GM18519 (cell line): ENCODE data around the gene THRB.
"Not testable (repeated sequence)": the region's sequence is repeated elsewhere in the genome, so short reads cannot be mapped to it uniquely, and the experiment has no call there.

Experiments used
- ATAC-seq: cut with Tn5 transposase; IDR thresholded peaks from one replicate; pipeline ENCODE4 v1.9.1; 2021; ENCODE audit warnings: mild to moderate bottlenecking, moderate library complexity; ENCODE audit not compliant: unreplicated experiment, low FRiP score

THRB gene

GRCh38 chr3:24410860-24411259 lies 83.8 kb downstream of the THRB start:
- no peak for ATAC-seq

- ATAC-seq, result no peak
These were observed 86.5 kb downstream of the THRB start for GRCh38 chr3:24407980-24408680.

- ATAC-seq, result no peak
These were observed 87.8 kb downstream of the THRB start for GRCh38 chr3:24406900-24407299.

- no peak for ATAC-seq
These were observed 89.6 kb downstream of the THRB start for GRCh38 chr3:24405057-24405456.

DNA sequence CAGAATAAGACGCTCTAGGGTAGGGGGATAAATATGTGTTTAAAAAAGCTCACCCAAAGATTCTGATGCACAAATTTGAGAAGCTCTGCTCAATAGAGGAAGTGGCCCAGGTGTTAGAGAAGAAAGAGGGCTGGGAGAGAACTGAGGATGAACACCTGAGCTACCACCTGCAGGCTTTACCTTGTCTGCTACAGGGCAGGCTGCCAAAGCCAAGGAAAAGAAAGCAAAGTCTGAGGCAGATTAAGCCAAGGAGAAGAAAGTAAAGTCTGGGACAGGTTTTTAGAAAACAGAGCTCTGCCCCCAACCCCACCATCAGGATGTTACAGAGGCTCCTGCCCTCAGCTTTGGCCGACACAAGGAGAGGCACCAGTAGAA lies 92.9 kb downstream of the THRB start:
- ATAC-seq, result no peak

- ATAC-seq, result no peak
These were observed 93.4 kb downstream of the THRB start for GRCh38 chr3:24401090-24401810.

DNA sequence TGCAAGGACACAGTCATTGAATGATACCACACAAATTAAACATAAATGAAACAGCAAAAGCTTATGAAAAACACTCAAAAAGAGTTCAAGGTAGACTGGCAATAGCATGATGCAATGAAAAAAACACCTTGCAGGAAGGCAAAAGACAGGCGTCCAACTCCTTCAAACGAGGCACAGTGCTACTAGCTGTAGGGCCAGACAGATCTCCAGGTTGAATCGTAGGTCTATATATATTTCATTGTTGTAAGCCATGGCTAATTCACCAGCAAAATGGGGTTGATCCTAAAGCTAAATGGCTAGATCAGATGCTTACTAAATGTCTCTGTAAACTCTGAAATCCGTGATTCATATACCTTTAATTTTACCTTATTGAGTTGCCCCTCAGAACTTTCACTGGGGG lies 94.2 kb downstream of the THRB start:
- no peak for ATAC-seq

- no peak for ATAC-seq
These were observed 94.6 kb downstream of the THRB start for GRCh38 chr3:24400015-24400414.

- ATAC-seq, result no peak
These were observed 95.0 kb downstream of the THRB start for GRCh38 chr3:24399614-24400013.

- not testable (repeated sequence) for ATAC-seq
These were observed 95.9 kb downstream of the THRB start for GRCh38 chr3:24398712-24399111.

GRCh38 chr3:24396338-24396737 lies 98.3 kb downstream of the THRB start:
- no peak for ATAC-seq

- no peak for ATAC-seq
These were observed 99.9 kb downstream of the THRB start for GRCh38 chr3:24394754-24395153.

- ATAC-seq, result no peak
These were observed 101.3 kb downstream of the THRB start for GRCh38 chr3:24393316-24393715.

- no peak for ATAC-seq
These were observed 104.2 kb downstream of the THRB start for GRCh38 chr3:24390169-24391130.

DNA sequence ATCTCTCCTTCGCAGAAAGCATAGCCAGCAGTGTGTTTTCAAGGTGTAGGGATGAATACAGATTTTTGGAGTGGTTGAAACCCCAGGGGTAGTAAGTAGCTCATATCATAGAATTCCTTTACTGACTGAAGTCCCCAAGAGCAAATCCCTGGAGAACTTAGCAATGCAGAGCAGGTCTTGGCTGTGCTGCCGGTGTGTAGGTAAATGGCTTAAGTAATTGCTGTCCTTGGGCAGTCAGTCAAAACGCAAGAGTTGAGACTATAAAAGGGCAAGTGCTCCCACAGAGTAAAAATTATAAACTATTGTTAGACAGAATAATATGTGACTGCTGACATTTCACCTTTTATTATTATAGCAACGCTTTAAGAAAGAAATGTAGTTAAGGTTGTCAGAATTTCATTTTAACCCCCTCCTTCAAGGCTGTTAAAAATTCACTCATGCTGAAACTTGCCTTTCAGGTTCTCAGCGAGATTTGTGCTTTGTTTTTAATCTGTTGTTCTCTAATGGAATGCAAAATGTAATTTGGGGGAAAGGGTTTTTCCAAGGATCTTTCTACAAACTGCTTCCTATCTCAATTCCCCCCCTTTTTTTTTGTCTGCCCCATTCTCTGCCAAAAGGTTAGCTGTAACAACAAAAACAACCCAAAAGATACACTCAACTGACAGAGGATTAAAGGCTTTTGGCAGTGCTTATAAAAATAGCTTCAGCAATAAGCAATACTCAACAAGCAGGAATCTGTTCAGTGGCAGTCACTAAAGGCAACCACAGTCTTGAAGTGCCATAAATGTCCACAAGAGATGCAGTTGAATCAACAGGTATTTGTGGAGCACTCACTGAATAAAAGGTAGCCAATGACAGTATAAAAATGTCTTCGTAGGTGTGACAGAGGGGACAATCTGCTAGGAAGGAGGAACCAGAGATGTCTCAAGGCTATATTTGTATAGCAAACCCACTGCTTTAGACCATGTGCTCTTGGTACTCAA lies 105.3 kb downstream of the THRB start:
- no peak for ATAC-seq

- no peak for ATAC-seq
These were observed 106.0 kb downstream of the THRB start for GRCh38 chr3:24388611-24389010.

DNA sequence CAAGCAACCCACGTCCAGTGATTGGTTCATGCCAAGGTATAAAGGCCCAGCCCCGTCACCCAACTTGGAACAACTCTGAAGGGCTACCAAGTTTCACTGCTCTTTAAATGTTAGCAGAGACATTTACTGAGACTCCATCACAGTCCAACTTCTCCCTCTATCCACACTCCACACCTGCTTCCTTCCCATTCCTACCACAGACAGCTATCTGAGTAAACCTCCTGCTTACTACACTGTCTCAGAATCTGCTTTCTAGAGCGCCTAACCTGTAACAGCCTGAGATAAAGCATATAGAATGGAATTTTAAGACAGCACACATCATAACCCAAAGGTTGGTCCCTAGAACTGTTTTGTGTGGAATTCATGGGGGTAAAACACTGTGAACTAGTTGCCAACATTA lies 106.5 kb downstream of the THRB start:
- no peak for ATAC-seq

- ATAC-seq, result no peak
These were observed 107.2 kb downstream of the THRB start for GRCh38 chr3:24387493-24387892.

DNA sequence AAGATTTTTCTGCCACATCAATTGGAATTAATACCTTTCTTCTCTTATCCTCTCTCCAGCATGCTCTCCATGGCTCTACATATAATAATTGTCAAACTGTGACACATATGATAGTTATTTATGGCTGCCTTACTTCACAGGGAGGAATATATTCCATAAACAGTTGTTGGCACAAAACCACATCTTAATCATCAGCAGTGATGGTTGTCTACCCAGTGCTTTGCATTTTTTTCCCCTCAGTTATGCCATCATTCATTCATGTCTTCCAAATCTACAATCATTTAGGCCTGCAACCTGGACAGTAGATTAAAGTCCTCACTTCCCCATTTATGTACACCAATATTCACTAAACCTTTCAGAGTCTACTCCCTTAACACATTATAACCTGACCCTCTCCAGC lies 107.7 kb downstream of the THRB start:
- ATAC-seq, result no peak

DNA sequence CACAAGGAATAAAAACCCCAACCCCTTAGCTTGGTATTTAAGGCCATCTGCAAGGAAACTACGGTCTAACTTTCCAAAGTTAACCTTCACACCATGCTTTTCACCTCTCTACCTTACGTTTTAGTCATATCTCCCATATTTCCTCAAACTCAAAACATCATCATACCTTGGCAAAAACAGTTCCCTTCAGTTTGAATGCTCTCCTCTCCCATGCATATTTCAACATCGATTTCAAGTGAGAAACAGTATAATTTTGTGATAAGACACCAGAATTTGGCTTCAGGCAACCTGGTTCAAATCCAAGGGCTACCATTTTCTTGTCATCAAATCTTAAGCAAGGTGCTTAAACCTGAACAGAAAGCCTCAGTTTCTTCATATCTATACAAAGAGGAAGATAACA lies 108.2 kb downstream of the THRB start:
- no peak for ATAC-seq
